Stimulated activated naive CD4-positive, alpha-beta T cell treated with Interleukin-2 at 50 U/mL for 16 hours (primary cell): ENCODE results near the gene PFAS.
A peak's percentile ranks its signal among the peaks of the same experiment; 100 is the strongest.

Experiments used
- DNase-seq: peaks from one replicate; lab custom pipeline; 2025; lab: John Stamatoyannopoulos, UW

PFAS gene

DNA sequence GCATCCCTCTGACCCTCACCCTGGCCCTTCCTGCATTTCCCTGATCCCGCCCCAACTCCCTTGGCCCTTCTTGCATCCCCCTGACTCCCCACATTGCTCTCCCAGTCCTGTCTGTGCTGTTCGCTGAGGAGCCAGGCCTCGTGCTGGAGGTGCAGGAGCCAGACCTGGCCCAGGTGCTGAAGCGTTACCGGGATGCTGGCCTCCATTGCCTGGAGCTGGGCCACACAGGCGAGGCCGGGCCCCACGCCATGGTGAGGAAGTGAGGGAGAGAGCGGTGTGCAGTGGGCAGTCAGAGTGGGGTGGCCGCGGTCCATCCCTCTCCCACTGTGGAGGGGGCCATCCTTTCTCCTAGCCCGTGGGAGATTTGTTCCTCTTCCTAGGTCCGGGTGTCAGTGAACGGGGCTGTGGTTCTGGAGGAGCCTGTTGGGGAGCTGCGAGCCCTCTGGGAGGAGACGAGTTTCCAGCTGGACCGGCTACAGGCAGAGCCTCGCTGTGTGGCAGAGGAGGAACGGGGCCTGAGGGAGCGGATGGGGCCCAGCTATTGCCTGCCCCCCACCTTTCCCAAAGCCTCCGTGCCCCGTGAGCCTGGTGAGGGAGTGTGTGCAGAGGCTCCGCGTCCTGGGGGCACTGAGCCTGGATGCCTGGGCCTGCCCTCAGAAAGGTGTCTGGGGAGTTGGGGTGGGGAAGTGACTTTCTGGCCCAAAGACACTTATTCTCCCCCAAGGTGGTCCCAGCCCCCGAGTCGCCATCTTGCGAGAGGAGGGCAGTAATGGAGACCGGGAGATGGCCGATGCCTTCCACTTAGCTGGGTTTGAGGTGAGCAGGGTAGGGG lies 17.8 kb downstream of the PFAS start:
- DNase-seq = no peak

GRCh38 chr17:8267480-8268147 lies 18.5 kb downstream of the PFAS start:
- DNase-seq = no peak

DNA sequence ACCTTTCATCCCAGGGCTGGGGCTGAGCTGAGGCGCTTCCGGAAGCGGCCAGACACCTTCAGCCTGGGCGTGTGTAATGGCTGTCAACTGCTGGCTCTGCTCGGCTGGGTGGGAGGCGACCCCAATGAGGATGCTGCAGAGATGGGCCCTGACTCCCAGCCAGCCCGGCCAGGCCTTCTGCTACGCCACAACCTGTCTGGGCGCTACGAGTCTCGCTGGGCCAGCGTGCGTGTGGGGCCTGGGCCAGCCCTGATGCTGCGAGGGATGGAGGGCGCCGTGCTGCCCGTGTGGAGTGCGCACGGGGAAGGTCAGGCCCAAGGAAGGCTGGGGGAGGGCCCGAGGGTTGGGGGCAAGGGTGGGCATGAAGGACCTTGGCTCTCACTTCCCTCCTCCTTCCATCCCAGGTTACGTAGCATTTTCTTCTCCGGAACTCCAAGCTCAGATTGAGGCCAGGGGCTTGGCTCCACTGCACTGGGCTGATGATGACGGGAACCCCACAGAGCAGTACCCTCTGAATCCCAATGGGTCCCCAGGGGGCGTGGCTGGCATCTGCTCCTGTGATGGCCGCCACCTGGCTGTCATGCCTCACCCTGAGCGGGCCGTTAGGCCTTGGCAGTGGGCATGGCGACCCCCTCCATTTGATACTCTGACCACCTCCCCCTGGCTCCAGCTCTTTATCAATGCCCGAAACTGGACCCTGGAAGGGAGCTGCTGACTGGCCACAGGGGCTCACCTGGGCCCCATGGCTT lies 19.6 kb downstream of the PFAS start:
- DNase-seq = no peak

DNA sequence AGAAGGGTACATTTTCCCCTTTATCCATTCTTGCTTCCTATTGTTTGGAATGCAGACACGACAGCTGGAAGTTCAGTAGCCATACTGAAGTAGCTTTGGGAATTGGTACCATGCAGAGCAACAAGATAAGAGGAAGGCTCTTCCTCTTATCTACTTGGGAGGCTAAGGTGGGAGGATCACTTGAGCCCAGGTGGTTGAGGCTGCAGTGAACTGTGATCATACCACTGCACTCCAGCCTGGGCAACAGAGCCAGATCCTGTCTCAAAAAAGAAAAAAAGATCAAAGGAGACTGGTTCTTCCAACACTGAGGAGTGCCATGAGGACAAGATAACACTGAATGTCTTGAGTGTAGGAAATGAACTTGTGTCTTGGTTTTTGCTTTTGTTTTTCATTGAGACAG lies 23.3 kb downstream of the PFAS start:
- no peak for DNase-seq

DNA sequence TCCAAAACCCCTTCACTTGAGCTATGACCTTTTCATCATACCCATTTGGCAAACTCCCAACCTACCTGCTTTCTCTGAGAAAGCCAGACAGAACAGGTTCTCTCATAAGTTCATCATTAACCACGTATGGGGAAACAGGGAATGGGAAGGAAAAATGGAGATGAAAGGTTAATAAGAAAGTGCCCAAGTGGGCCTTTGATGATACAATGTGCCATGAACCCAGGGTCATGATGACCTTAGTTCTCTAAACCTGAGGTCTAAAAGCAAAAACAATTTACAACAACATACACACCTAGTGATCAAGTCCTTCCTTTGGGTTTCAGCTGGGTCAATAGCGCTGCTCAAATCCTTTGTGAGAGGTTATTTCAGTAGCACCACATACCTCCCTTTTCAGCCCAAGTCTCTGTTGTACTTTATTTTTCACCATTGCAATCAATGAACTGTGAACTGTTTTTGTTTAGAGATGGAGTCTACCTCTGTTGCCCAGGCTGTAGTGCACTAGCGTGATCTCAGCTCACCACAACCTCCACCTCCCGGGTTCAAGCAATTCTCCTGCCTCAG lies 24.9 kb downstream of the PFAS start:
- DNase-seq = no peak

GRCh38 chr17:8274816-8275215 lies 25.7 kb downstream of the PFAS start:
- DNase-seq = no peak

DNA sequence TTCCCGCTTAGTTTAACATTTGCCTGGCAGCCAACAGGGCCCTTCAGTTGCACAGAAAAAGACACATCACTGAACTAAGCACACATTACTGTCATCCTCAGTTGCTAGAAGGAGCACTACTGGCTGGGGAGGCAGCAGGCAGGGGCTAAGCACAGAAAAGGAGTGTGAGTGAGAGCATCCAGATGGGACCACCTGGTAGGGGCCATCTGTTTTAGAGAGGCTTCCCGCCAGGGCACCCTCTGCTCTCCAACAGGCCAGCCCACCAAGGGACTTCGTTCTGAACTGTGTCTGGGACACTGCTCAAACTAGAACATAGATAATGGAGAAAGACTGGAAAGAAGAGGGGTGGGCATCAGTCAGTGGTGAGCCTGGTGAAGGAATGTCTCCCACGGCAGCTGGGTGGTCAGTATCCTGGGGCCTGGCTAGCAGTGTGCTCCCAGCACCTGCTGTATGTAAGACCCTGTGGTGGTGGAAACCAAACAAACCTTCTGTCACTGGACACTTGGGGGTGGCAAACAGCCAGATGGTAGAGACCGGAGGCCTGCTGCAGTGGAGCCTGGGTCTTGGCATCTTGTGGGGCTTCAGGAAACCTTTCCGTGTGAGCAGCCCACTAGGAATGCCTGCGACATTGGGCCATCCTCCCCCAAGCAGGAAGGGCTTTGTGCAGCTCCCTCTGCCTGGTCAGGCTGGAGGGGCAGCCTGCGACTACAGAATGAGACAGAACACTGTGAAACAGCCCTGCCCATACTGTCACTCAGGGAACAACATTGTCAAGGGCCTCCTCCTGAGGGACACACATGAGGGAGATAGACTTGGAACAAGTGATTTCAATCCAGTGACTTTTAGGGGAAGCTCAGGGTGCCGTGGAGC lies 26.6 kb downstream of the PFAS start:
- no peak for DNase-seq

- no peak for DNase-seq
Observed at GRCh38 chr17:8277317-8277716, 28.2 kb downstream of the PFAS start.

- DNase-seq = no peak
Observed at GRCh38 chr17:8282345-8282744, 33.3 kb downstream of the PFAS start.

GRCh38 chr17:8283356-8283755 lies 34.3 kb downstream of the PFAS start:
- no peak for DNase-seq

GRCh38 chr17:8284126-8284525 lies 35.0 kb downstream of the PFAS start:
- DNase-seq = no peak

GRCh38 chr17:8285270-8286181 lies 36.4 kb downstream of the PFAS start:
- DNase-seq = no peak

DNA sequence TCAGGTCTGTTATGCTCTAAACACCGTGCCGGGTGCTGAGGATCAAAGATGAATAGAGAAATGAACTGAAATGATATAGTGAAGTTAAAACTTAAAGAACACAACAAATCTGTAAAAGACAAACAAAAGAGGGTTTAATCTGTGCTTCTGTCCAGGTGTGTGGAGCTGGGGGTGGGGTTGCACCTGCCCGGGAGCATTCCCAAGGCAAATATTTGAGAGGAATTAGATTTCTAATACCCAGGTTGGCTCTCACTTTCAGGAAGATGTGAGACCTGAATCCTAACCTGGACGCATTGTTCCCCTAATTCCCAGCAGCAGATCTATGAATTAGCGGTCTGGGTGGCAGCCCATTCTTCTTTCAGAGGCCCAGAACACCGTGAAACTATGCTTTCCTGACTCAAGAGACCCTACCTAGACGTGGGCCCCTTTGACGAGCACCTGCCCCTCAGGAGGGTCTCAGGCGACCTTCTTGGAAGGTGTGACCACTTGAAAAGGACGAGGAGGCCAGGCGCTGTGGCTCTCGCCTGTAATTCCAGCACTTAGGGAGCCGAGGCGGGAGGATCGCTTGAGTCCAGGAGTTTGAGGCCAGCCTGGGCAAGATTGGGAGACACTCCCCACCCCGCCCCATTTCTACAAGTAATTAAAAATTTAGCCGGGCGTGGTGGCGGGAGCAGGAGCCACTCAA lies 38.7 kb downstream of the PFAS start:
- DNase-seq = no peak

DNA sequence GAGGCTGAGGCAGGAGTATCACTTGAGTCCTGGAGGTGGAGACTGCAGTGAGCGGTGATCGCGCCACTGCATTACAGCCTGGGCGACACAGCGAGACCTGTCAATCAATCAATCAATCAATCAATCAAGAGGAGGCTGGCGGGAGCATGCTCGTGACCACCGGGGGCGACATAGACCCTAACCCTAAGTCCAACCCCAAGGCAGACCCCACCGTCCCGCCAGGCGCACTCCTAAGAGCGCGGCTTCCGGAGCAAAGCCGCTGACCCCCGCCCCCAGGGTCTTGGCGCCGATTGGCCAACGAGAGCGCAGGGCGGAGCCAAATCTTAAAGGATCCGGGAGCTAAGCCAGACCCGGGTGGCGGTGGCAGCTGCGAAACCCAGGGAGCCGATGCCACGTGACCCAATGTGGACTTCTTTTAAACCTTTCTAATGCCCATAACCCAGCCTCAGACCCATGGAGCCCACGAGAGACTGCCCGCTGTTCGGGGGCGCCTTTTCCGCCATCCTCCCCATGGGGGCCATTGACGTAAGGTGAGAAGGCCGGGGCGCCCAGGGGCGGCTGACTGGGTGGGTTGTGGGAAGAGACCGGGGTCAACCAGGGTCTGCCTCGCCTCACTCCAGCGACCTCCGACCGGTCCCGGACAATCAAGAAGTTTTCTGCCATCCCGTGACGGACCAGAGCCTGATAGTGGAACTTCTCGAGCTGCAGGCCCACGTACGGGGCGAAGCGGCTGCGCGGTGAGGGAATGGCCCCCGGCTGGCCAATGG lies 39.4 kb downstream of the PFAS start, which contains the start of gene RANGRF:
Gene RANGRF (plus strand): TSS at position 335 of the 767 bp plus-strand sequence. CDS start 119 bp downstream, at position 454.
- peak; percentile 84 for DNase-seq

- no peak for DNase-seq
Observed at GRCh38 chr17:8289103-8289397, 40.0 kb downstream of the PFAS start.

- no peak for DNase-seq
Observed at GRCh38 chr17:8290043-8290442, 41.0 kb downstream of the PFAS start.

- no peak for DNase-seq
Observed at GRCh38 chr17:8292639-8293395, 43.7 kb downstream of the PFAS start.

DNA sequence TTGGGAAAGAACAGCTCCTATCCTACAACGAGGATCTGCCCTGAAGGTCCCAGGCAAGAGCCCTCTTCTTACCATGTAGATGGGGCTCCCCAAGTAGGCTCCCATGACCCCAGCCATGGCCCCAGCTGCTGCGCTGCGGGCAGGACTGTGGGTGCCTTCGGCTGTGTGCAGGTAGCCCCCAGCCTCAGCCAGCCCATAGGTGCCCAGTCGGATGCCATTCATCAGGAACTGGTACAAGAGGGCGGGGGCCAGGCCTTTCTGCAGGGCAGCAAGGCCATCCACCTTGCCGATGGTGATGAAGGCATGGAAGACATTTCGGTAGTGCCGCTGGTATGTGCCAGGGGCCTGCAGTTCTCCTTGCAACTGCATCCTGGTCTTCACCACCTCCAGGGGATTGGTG lies 45.3 kb downstream of the PFAS start:
- DNase-seq = no peak
